ENCODE results near the gene DSN1.
A peak's percentile ranks its signal among the peaks of the same experiment; 100 is the strongest.

DSN1 gene

DNA sequence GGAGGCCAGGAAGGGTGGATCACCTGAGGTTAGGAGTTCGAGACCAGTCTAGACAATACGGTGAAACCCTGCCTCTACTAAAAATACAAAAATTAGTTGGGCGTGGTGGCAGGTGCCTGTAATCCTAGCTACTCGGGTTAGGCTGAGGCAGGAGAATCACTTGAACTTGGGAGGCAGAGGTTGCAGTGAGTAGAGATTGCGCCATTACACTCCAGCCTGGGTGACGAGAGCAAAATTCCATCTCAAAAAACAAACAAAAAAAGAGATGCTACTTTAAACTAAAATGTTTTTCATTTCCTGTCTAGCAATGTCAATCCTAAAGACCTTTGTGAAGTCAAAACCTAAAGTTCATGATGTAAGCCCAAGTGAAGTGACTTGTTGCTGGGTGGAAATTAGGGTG, 12.9 kb downstream of the DSN1 start:
- no peak for TF ChIP-seq CTCF (IDR thresholded peaks at IDR 0.05; ENCODE audit: low read depth, low read length)
- no peaks in the 10 kb centered on the region for H3K4me1 ChIP-seq
- no peaks in the 10 kb centered on the region for H3K9me3 ChIP-seq
- DNase-seq = no peak
- no peak overlapping the region for H3K4me3 ChIP-seq (ENCODE audit: low read depth, low read length)
- no peaks in the 10 kb centered on the region for H3K27me3 ChIP-seq
- H3K36me3 ChIP-seq = 0 out of 2 replicates have a peak, but pooled peaks cover under 1% of the 10 kb centered on the region

DNA sequence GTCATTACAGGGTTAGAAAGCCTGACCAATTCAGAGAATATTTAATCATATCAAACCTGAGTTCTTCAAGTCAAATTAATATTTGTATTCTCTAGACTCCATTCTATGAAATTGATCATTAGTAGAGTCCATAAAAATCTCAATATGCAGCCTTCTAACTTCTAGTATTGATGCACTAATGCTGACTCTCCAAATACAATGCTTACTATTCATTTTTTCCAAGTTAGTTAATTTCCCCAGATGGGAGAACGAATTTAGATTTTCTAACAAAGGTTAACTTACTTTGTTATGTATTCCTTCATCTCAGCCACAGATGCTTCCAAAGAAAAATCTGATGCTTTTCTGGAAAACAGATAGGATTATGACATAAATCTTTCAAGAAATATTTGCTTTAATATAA, 15.3 kb downstream of the DSN1 start:
- DNase-seq = no peak
- no peak for TF ChIP-seq CTCF (IDR thresholded peaks at IDR 0.05; ENCODE audit: low read depth, low read length)
- Histone ChIP-seq H3K9me3 (no peaks in the 10 kb centered on the region), H3K27me3 (no peaks in the 10 kb centered on the region), H3K4me1 (no peaks in the 10 kb centered on the region), H3K4me3 (ENCODE audit: low read depth, low read length) (no peak overlapping the region), H3K36me3 (peaks cover 18% of the 10 kb centered on the region)

- Histone ChIP-seq H3K27me3 (no peaks in the 10 kb centered on the region), H3K4me1 (no peaks in the 10 kb centered on the region), H3K4me3 (ENCODE audit: low read depth, low read length) (no peak overlapping the region), H3K9me3 (no peaks in the 10 kb centered on the region), H3K36me3 (peaks cover 26% of the 10 kb centered on the region)
- no peak for TF ChIP-seq CTCF (IDR thresholded peaks at IDR 0.05; ENCODE audit: low read depth, low read length)
- DNase-seq = no peak
These were observed 17.1 kb downstream of the DSN1 start for GRCh38 chr20:36756496-36756895.

DNA sequence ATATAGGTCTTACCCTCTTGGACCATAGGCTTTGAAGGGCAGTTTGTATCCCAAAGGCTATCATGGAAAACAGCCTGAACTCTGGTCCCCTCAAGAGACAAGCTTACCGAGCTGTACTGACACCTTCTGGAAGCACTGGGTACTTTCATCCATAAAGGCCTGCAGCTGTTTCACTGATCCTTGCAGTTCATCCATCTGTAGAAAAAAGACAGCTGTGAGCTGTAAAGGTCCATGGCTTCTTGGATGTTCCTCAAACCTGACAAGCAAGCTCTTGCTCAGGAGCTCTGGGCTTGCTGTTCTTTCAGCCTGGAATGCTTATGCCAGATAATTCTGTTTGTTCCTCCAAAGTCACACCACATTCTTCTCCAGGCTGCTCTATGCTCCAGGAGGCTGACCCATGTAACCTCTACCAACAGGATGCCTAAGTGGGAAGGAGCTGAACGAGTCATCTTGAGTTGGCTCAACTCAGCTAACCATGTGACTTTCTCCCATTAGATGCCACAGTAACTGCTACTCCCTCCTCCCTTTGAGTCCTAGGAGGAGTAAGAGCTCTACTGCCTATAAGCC, 18.8 kb downstream of the DSN1 start:
- H3K4me1 ChIP-seq = no peaks in the 10 kb centered on the region
- H3K27me3 ChIP-seq = no peaks in the 10 kb centered on the region
- H3K36me3 ChIP-seq = peaks cover 26% of the 10 kb centered on the region
- no peak overlapping the region for H3K4me3 ChIP-seq (ENCODE audit: low read depth, low read length)
- no peaks in the 10 kb centered on the region for H3K9me3 ChIP-seq
- DNase-seq = peak; percentile 66
- peak; percentile 93 for TF ChIP-seq CTCF (IDR thresholded peaks at IDR 0.05; ENCODE audit: low read depth, low read length)

GRCh38 chr20:36752582-36752981, 21.0 kb downstream of the DSN1 start:
- Histone ChIP-seq H3K4me3 (ENCODE audit: low read depth, low read length) (no peak overlapping the region), H3K36me3 (peaks cover 26% of the 10 kb centered on the region), H3K27me3 (no peaks in the 10 kb centered on the region), H3K9me3 (no peaks in the 10 kb centered on the region), H3K4me1 (no peaks in the 10 kb centered on the region)
- DNase-seq = no peak
- TF ChIP-seq CTCF (IDR thresholded peaks at IDR 0.05; ENCODE audit: low read depth, low read length) = no peak

- peak within 1 kb of the TSS; percentile 86 for H3K4me3 ChIP-seq (ENCODE audit: low read depth, low read length)
- H3K27me3 ChIP-seq = no peaks in the 10 kb centered on the region
- H3K4me1 ChIP-seq = peaks cover 13% of the 10 kb centered on the region
- H3K36me3 ChIP-seq = no peaks in the 10 kb centered on the region
- H3K9me3 ChIP-seq = no peaks in the 10 kb centered on the region
- no peak for TF ChIP-seq CTCF (IDR thresholded peaks at IDR 0.05; ENCODE audit: low read depth, low read length)
- DNase-seq = peak; percentile 96
These were observed 27.5 kb downstream of the DSN1 start, which contains the start of gene NDRG3 for GRCh38 chr20:36745927-36746659. NDRG3 (minus strand) TSS chr20:36746090; CDS start chr20:36721735, 24,355 bp downstream.

Data from BE2C (cell line).